GM12878 (cell line): ENCODE results near the gene CCDC85B. TPM values are rescaled to one million over a fixed set of nuclear protein-coding genes. Genes with fewer than 3 reads are reported as not detected.

Experiments
- CREM ChIP-seq: IDR thresholded peaks from 2 replicates; pipeline ENCODE4 v1.6.1; 2014; ENCODE audit warnings: antibody characterized with exemption, low read depth
- PAX5 ChIP-seq: IDR thresholded peaks from 2 replicates; pipeline ENCODE4 v1.6.1; 2011; ENCODE audit warnings: low read depth, low read length, borderline replicate concordance
- RAD21 ChIP-seq: IDR thresholded peaks from 2 replicates; pipeline ENCODE4 v1.6.1; 2011; ENCODE audit warnings: mild to moderate bottlenecking, low read depth, low read length, moderate library complexity; ENCODE audit not compliant: insufficient read depth
- SRF ChIP-seq, 2 experiments: IDR thresholded peaks; 2 replicates each; pipeline ENCODE4 v1.6.1; 2011; ENCODE audit warnings: low read depth in 2 of 2, low read length in 2 of 2, mild to moderate bottlenecking in 1 of 2, moderate library complexity in 1 of 2
- polyA plus RNA-seq, 11 experiments: library from polyadenylated mRNA; depleted of rRNA in 4 of 11; unstranded in 6 of 11; stranded (reverse) in 5 of 11; fragments of >200 nt; fragmentation: Nextera tagmentation in 4 of 11; fragmentation: Illumina TruSeq in 1 of 11; extraction: Ambion mirVana in 4 of 11; extraction: Trizol in 1 of 11; gene quantifications; 1 replicate in 1 of 11; 2 replicates in 10 of 11; pipeline versions ENCODE4 v1.2.1 to v1.2.3, GENCODE V29; 2011 to 2016; ENCODE audit warnings: inconsistent platforms in 2 of 11, missing spikeins in 2 of 11, low read depth in 1 of 11
- total RNA-seq, 4 experiments: library from RNA; depleted of rRNA in 3 of 4; stranded (reverse); fragments of >200 nt in 3 of 4; fragmentation: Illumina TruSeq in 1 of 4; extraction: Trizol in 1 of 4; gene quantifications; 2 replicates each; pipeline versions ENCODE4 v1.2.1 to v1.2.3, GENCODE V29; 2013 to 2021
- TF ChIP-seq, protein P1 (sequence below): fragments of 450-650 bp; formaldehyde crosslinking; IDR thresholded peaks from 2 replicates; pipeline ENCODE4 v1.4.0; 2022; ENCODE audit warnings: mild to moderate bottlenecking, moderate library complexity
- TF ChIP-seq, protein P2 (sequence below): fragments of 450-650 bp; formaldehyde crosslinking; IDR thresholded peaks from 2 replicates; pipeline ENCODE4 v1.5.0; 2022; ENCODE audit warnings: mild to moderate bottlenecking, missing genetic modification characterization

CCDC85B gene
- total and polyA plus RNA-seq, 10 of the 15 experiments (the other 5 are each of a cell fraction or from before 2014, with no cell fraction given), result 0.32 to 114 (median 49.5) TPM

DNA sequence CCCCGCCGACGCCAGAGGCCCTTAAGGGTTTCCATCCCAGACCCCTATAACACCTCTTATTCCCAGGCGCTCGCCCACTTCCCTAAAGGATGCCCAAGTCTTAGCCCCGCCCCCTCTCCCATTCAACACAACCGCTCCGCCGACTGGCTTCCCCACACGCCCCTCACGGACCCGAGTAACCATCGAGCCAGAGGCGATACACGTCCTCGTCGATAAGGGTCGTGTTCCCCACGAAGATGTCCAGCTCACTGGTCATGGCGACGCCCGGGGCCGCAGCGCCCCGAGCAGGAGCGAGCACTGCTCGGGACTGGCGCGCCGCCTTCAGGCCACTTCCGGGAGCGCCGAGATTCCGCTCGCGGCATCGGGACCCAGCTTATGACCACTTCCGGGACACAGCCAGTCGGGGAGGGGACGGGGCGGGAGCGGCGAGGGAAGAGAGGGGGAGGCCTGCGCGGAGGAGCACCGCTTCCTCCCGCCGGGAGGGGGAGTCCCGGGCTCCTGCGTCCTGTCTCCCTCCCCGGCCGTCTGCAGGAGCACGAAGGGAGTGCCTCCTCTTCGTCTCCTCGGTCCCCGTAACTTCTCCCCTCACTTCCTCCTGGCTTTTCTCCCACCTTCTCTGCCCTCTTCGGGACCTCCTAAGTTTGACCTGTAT lies 2.2 kb upstream of the CCDC85B start, which contains the start of gene FIBP (continued):
- TF ChIP-seq RAD21, result peak; percentile 45
- TF ChIP-seq PAX5, result no peak
- TF ChIP-seq, protein P1, sequence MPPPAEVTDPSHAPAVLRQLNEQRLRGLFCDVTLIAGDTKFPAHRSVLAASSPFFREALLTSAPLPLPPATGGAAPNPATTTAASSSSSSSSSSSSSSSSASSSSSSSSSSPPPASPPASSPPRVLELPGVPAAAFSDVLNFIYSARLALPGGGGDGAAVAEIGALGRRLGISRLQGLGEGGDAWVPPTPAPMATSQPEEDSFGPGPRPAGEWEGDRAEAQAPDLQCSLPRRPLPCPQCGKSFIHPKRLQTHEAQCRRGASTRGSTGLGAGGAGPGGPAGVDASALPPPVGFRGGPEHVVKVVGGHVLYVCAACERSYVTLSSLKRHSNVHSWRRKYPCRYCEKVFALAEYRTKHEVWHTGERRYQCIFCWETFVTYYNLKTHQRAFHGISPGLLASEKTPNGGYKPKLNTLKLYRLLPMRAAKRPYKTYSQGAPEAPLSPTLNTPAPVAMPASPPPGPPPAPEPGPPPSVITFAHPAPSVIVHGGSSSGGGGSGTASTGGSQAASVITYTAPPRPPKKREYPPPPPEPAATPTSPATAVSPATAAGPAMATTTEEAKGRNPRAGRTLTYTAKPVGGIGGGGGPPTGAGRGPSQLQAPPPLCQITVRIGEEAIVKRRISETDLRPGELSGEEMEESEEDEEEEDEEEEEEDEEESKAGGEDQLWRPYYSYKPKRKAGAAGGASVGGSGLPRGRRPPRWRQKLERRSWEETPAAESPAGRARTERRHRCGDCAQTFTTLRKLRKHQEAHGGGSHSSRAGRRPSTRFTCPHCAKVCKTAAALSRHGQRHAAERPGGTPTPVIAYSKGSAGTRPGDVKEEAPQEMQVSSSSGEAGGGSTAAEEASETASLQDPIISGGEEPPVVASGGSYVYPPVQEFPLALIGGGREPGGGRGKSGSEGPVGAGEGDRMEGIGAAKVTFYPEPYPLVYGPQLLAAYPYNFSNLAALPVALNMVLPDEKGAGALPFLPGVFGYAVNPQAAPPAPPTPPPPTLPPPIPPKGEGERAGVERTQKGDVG (CRISPR knock-in tag), result no peak
- TF ChIP-seq, protein P2, sequence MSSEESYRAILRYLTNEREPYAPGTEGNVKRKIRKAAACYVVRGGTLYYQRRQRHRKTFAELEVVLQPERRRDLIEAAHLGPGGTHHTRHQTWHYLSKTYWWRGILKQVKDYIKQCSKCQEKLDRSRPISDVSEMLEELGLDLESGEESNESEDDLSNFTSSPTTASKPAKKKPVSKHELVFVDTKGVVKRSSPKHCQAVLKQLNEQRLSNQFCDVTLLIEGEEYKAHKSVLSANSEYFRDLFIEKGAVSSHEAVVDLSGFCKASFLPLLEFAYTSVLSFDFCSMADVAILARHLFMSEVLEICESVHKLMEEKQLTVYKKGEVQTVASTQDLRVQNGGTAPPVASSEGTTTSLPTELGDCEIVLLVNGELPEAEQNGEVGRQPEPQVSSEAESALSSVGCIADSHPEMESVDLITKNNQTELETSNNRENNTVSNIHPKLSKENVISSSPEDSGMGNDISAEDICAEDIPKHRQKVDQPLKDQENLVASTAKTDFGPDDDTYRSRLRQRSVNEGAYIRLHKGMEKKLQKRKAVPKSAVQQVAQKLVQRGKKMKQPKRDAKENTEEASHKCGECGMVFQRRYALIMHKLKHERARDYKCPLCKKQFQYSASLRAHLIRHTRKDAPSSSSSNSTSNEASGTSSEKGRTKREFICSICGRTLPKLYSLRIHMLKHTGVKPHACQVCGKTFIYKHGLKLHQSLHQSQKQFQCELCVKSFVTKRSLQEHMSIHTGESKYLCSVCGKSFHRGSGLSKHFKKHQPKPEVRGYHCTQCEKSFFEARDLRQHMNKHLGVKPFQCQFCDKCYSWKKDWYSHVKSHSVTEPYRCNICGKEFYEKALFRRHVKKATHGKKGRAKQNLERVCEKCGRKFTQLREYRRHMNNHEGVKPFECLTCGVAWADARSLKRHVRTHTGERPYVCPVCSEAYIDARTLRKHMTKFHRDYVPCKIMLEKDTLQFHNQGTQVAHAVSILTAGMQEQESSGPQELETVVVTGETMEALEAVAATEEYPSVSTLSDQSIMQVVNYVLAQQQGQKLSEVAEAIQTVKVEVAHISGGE (CRISPR knock-in tag), result peak; percentile 57
- peak; percentile 91 for TF ChIP-seq CREM
- peak in 1 of 2 experiments; percentile 76; a peak in 2 of 4 replicates for TF ChIP-seq SRF (IDR thresholded peaks at IDR 0.05; ENCODE audit: low read depth in 2 of 2, low read length in 2 of 2)
